ENCODE results near the gene SLC39A9.

Gene SLC39A9

DNA sequence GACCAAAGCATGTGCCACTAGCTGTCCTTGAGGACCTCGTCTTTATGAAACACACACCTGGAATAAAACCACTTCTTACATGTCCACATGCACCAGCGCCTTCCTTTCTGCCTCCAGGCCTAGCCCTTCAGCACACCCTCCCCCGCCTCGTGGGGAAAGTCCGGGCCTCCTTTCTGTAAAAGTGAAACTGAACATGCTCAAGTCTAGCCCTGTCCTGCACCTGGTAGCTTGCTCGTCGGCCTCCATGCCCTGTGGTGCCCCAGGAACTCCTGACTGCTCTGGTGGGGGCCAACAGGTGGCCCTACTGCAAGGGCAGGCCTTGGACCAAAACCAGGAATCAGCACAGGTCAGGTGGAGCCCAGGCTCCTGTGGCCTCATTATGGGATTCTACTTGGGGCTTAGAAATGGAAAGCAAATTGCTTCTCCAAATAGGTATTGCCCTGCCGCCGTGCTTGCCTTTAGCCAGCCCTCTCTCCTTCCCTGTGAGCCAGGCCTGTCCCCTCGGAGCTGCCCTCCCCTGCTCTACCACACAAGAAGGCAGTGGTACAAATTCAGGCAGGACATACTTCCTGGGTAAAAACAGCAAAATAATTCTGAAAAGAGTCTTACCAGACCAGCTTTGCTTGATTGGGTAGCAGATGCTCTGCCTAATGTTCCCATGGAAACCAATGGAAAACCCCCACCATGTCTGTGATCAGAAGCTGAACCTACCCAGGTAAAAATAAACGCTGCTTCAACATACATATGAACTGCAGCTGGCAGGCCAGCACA is 43.9 kb upstream of the SLC39A9 start:
- H3K4me3 ChIP-seq (replicated peaks in 1 of 2; ENCODE audit: low read depth in 2 of 2, low read length in 2 of 2), result no peak overlapping the region
- TF ChIP-seq, protein P1, sequence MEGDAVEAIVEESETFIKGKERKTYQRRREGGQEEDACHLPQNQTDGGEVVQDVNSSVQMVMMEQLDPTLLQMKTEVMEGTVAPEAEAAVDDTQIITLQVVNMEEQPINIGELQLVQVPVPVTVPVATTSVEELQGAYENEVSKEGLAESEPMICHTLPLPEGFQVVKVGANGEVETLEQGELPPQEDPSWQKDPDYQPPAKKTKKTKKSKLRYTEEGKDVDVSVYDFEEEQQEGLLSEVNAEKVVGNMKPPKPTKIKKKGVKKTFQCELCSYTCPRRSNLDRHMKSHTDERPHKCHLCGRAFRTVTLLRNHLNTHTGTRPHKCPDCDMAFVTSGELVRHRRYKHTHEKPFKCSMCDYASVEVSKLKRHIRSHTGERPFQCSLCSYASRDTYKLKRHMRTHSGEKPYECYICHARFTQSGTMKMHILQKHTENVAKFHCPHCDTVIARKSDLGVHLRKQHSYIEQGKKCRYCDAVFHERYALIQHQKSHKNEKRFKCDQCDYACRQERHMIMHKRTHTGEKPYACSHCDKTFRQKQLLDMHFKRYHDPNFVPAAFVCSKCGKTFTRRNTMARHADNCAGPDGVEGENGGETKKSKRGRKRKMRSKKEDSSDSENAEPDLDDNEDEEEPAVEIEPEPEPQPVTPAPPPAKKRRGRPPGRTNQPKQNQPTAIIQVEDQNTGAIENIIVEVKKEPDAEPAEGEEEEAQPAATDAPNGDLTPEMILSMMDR (IDR thresholded peaks at IDR 0.05; ENCODE audit: low read depth, low read length), result no peak
- DNase-seq (ENCODE audit: low read depth in 2 of 2), result no peak

DNA sequence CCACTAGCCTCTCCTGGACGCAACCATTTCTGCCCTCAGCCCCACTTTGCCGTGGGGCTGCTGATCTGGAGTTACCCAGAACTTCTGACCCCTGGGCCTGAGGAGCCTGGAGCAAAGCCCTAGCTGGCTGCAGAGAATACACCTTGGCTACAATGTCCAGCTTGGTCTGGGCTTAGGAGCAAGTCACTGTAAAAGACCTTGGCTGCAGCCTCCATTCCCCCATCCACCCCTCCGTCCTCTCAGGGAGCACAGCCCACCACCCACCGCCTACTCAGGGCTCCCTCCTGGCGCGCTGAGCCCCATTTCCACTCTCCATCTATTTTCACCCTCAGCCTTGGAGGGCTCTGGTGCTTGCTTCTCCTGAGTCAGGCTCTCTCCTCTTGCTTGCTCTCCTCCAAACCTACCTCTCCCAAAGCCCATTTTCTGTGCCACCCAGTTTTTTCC is 43.3 kb upstream of the SLC39A9 start:
- no peak for DNase-seq (ENCODE audit: low read depth in 2 of 2)
- no peak overlapping the region for H3K4me3 ChIP-seq (replicated peaks in 1 of 2; ENCODE audit: low read depth in 2 of 2, low read length in 2 of 2)
- TF ChIP-seq, protein P1 (IDR thresholded peaks at IDR 0.05; ENCODE audit: low read depth, low read length), result no peak

DNA sequence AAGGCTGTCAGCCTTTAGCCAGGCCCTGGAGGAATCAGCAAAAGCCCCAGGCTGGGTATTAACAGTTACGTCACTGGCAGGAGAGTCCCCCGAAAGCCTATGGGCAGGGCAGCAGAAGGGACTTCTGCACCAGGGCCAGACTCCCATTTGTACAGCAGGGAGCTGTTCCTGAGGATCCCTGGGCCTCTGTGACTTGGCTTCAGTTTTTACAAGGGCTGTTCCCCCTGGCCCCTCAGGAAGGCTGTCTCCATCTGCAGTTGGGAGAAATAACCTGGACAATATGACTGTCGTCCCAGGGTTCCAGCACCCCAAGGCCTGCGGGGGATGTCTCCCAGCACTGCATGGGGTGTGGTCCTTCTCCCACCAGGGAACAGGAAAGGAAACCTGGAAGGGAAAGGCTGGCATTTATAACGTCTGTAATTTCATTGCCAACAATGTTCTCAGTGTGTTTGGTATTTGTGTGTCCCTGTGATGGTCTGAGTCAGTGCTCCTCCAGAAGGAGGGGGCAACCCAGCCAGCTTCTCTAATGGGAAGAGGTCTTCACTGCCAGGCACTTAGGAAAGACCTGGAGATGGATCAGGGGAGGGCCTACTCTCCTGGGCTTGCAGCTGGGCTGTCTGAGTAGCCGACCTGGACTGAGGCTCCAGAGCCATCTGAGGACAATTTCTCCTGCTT is 42.7 kb upstream of the SLC39A9 start:
- TF ChIP-seq, protein P1 (IDR thresholded peaks at IDR 0.05; ENCODE audit: low read depth, low read length), result no peak
- peak; percentile 61 to 73 for DNase-seq (ENCODE audit: low read depth in 2 of 2)
- H3K4me3 ChIP-seq (replicated peaks in 1 of 2; ENCODE audit: low read depth in 2 of 2, low read length in 2 of 2), result no peak overlapping the region

DNA sequence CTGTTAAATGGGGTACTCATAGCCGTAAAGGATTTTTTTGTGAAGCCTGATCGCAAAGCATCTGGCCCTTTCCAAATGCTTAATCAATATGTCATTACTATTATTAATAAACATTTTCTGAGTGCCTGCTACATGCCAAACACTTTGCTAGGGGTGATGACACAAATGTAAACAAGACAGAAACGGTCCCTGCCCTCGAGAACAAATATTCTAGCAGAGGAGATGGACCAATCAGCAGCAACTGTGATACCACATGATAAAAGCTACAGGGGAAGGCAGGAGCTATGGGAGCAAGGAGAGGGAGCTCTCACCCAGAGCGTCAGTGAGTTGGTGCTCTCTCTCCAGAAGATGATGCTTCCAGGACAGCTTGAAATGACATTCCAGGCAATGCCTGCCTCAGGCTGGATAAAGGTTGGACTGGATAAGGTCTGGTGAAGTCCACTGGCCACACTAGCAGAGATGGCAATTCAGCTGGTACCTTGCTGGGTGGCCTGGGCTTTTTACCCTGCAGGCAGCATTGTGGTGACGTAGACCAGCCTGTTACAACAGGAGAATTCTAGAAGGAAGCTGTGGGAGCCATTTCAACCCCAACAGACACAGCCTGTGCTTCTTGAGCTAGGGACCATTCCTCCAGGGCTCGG is 41.5 kb upstream of the SLC39A9 start:
- DNase-seq (ENCODE audit: low read depth in 2 of 2), result no peak
- TF ChIP-seq, protein P1 (IDR thresholded peaks at IDR 0.05; ENCODE audit: low read depth, low read length), result no peak
- no peak overlapping the region for H3K4me3 ChIP-seq (replicated peaks in 1 of 2; ENCODE audit: low read depth in 2 of 2, low read length in 2 of 2)

DNA sequence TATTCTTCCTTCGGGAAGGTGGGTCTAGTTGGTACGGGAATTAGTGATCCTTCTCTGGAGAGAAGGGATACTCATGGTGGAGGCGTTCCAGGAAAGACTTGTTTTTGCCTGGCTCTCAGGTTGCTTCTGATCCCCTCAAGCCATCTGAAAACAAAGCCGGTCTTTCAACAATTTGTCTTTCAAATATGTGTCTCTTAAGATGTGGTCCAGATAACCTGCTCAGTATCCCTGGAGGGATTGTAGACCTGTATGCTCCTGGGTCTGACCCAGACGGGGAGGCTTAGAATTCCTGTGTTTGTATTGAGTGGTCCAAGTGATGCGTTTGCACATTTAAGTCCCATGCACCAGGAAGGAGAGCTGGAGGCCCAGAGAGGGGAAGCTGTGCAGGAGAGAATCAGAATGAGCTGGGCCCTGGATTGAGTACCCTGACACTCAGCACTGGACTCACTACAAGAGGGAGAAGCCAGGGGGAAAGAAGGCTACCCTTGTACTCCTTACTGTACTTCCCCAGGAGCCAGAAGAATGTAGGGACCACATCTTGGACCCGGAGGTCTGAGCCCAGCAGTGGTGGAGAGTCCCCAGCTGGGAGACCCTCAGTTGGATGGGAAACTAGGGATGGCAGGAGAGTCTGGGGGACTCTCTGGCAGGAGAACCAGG is 40.8 kb upstream of the SLC39A9 start:
- TF ChIP-seq, protein P1 (IDR thresholded peaks at IDR 0.05; ENCODE audit: low read depth, low read length), result no peak
- DNase-seq (ENCODE audit: low read depth in 2 of 2), result no peak
- no peak overlapping the region for H3K4me3 ChIP-seq (replicated peaks in 1 of 2; ENCODE audit: low read depth in 2 of 2, low read length in 2 of 2)

DNA sequence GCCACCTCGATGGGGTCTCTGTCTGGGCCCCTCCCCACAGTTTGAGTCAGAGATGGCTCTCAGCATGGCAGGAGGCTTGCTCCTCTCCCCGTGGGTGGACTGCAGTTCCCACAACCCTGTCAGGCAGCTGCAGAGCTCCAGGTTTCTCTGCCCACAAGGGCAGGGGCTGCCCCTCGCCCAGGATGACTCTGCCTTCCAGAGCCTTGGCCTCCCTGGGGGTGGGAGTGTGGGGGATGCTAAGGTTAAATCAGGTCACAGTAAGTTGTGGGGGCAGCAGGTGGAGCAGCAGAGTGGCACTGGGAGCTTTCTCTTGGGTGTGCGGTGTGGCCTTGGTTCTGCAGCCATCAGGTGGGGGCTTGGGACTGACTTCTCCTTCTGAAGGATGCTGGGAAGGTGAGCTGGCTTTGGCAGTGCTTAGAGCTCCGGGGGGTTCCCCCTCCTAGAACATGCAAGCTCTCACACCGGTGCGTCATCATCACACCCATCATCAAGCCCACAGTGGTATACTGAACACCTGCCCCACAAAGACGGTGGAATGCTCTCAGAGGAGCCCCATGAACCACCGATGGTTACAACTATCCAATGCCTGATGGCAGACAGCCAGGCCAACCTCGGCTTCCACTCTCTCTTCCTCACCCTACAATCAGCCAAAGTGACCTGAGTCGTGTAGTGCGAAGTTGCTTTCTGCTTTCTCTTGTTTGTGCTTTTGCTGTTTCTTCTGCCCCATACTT is 40.1 kb upstream of the SLC39A9 start:
- no peak overlapping the region for H3K4me3 ChIP-seq (replicated peaks in 1 of 2; ENCODE audit: low read depth in 2 of 2, low read length in 2 of 2)
- DNase-seq (ENCODE audit: low read depth in 2 of 2), result no peak
- TF ChIP-seq, protein P1 (IDR thresholded peaks at IDR 0.05; ENCODE audit: low read depth, low read length), result no peak
